Measurements from ENCODE around the gene IL17B. TPM values are rescaled to one million over a fixed set of nuclear protein-coding genes. Genes with fewer than 3 reads are reported as not detected.

Gene IL17B
- total and polyA plus RNA-seq, 2 of the 8 experiments (the other 6 are each of a cell fraction or from before 2014, with no cell fraction given): 0.18 TPM; not detected in 1

- H3K14ac ChIP-seq (ENCODE audit: insufficient read length): no peak overlapping the region
- no peak overlapping the region for H3K56ac ChIP-seq (replicated peaks; ENCODE audit: insufficient read length, low read depth, low read length)
- TF ChIP-seq NANOG (IDR thresholded peaks at IDR 0.05; ENCODE audit: insufficient read depth, low read depth, low read length, poor library complexity, severe bottlenecking) (no peak), CBX8 (IDR thresholded peaks at IDR 0.05; ENCODE audit: borderline replicate concordance, low read depth, low read length) (no peak), JUND (IDR thresholded peaks at IDR 0.05; ENCODE audit: low read length) (no peak), ZNF274 (IDR thresholded peaks at IDR 0.05; ENCODE audit: borderline replicate concordance, extremely low read depth, low read length) (no peak), KDM4A (IDR thresholded peaks at IDR 0.05; ENCODE audit: low read depth, low read length, severe bottlenecking) (no peak)
- H3K9ac ChIP-seq (replicated peaks in 1 of 4; ENCODE audit: extremely low read depth in 1 of 4, low read depth in 3 of 4, low read length in 3 of 4): no peak overlapping the region
- no peak overlapping the region for H2BK15ac ChIP-seq (ENCODE audit: low read length)
- H2BK12ac ChIP-seq (ENCODE audit: low read depth, low read length): no peak overlapping the region
- no peak overlapping the region for H2AK5ac ChIP-seq (ENCODE audit: low read depth, low read length)
- H2BK5ac ChIP-seq (ENCODE audit: low read depth, low read length): no peak overlapping the region
- ChIA-PET POLR2A (ENCODE audit: partially characterized antibody) (no interaction called here), CTCF (ENCODE audit: partially characterized antibody) (interaction anchor here (46.1 kb wide), 1 partner anchor 47 kb away, joined by 1310 read pairs; no protein-coding TSS in a partner anchor)
- H3K18ac ChIP-seq (ENCODE audit: extremely low read depth, low read length): no peak overlapping the region
- FAIRE-seq: no peak
- no peak overlapping the region for H3K4me2 ChIP-seq (ENCODE audit: insufficient read depth in 1 of 2, low read depth in 2 of 2, low read length in 2 of 2)
- 93% methylated on average over 6 of the region's 6 CpGs; no CpG with 5 or more reads in 1 of the 2 experiments for WGBS, 2 experiments (ENCODE audit: extremely low coverage in 1 of 2, insufficient coverage in 1 of 2, insufficient read length in 1 of 2, insufficient replicate concordance in 2 of 2, low coverage in 1 of 2, low lambda C conversion rate in 2 of 2, missing lambda C conversion rate in 1 of 2)
- no peak overlapping the region for H3K4me3 ChIP-seq (ENCODE audit: extremely low read depth in 1 of 4, insufficient read depth in 2 of 4, low read depth in 3 of 4, low read length in 4 of 4)
- H3K36me3 ChIP-seq (ENCODE audit: control insufficient read depth in 2 of 4, insufficient read depth in 4 of 4, low read length in 3 of 4): no peaks in the 10 kb centered on the region
- H3K27ac ChIP-seq (ENCODE audit: low read depth, low read length): no peak overlapping the region
- H3K79me2 ChIP-seq (ENCODE audit: control insufficient read depth in 1 of 2, insufficient read depth in 2 of 2, low read length in 2 of 2): no peaks in the 10 kb centered on the region
- H3K23me2 ChIP-seq (ENCODE audit: low read depth, low read length): peaks cover 2% of the 10 kb centered on the region; the same call in 1 of the 2 replicates
- H2BK20ac ChIP-seq (ENCODE audit: low read length): no peak overlapping the region
- no peak overlapping the region for H4K91ac ChIP-seq (replicated peaks; ENCODE audit: insufficient read length, low read length)
- no peak overlapping the region for H2BK120ac ChIP-seq (replicated peaks; ENCODE audit: low read depth, low read length)
- H4K5ac ChIP-seq (ENCODE audit: insufficient read length, low read depth, low read length): no peak overlapping the region
- no peak overlapping the region for H3K4ac ChIP-seq (replicated peaks; ENCODE audit: insufficient read length, low read depth, low read length)
- H3K9me3 ChIP-seq (ENCODE audit: insufficient read depth in 2 of 2, low read depth in 1 of 2, low read length in 1 of 2): no peaks in the 10 kb centered on the region
- no peak for DNase-seq (ENCODE audit: low read depth in 1 of 2, low spot score in 2 of 2)
- H3K27me3 ChIP-seq (replicated peaks in 1 of 4; ENCODE audit: control insufficient read depth in 3 of 4, extremely low read depth in 1 of 4, insufficient read depth in 3 of 4, low read length in 3 of 4): no peaks in the 10 kb centered on the region; a peak in 1 of 7 replicates
- no peaks in the 10 kb centered on the region for H4K20me1 ChIP-seq (replicated peaks in 1 of 2; ENCODE audit: control insufficient read depth in 1 of 2, insufficient read depth in 2 of 2, low read length in 2 of 2)
- no peak overlapping the region for H4K8ac ChIP-seq (ENCODE audit: extremely low read depth, insufficient read depth, low read length)
- H3K4me1 ChIP-seq (replicated peaks in 1 of 4; ENCODE audit: control insufficient read depth in 3 of 4, insufficient read depth in 4 of 4, low read length in 3 of 4): no peaks in the 10 kb centered on the region
- no peaks in the 10 kb centered on the region for H3K79me1 ChIP-seq (ENCODE audit: low read depth, low read length)
- H3K23ac ChIP-seq (ENCODE audit: insufficient read length): no peak overlapping the region
- H2AFZ ChIP-seq (ENCODE audit: low read length): no peak overlapping the region
Measured at GRCh38 chr5:149391524-149391923, 12.4 kb upstream of the IL17B start.

Measured in H1 (cell line).